GM12872 (cell line): ENCODE data around the gene TRPC4.

Experiments used
- TF ChIP-seq, protein P1 (sequence below): IDR thresholded peaks from 3 replicates; pipeline ENCODE4 v1.5.1; 2011; ENCODE audit warnings: low read depth, mild to moderate bottlenecking, low read length, moderate library complexity; ENCODE audit not compliant: insufficient read depth

The TRPC4 gene

DNA sequence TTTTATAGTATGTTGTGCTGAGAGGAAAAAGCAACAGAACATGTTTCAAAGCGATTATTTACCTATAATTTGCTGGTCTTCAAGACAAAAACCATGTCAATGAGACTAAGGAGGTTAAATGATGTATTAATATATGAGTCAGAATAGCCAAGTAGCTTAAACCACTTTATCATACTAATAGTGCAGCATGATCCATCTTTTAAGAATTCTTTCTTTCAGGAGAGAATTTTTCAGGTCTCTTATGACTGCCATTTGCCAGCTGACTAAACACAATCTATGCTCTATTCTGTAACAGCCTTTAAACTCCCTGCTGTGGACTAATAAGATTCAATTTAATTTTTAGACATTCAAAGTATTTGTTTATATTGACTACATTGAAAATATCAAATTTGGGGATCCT, 93.7 kb downstream of the TRPC4 start:
- TF ChIP-seq, protein P1, sequence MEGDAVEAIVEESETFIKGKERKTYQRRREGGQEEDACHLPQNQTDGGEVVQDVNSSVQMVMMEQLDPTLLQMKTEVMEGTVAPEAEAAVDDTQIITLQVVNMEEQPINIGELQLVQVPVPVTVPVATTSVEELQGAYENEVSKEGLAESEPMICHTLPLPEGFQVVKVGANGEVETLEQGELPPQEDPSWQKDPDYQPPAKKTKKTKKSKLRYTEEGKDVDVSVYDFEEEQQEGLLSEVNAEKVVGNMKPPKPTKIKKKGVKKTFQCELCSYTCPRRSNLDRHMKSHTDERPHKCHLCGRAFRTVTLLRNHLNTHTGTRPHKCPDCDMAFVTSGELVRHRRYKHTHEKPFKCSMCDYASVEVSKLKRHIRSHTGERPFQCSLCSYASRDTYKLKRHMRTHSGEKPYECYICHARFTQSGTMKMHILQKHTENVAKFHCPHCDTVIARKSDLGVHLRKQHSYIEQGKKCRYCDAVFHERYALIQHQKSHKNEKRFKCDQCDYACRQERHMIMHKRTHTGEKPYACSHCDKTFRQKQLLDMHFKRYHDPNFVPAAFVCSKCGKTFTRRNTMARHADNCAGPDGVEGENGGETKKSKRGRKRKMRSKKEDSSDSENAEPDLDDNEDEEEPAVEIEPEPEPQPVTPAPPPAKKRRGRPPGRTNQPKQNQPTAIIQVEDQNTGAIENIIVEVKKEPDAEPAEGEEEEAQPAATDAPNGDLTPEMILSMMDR = no peak

DNA sequence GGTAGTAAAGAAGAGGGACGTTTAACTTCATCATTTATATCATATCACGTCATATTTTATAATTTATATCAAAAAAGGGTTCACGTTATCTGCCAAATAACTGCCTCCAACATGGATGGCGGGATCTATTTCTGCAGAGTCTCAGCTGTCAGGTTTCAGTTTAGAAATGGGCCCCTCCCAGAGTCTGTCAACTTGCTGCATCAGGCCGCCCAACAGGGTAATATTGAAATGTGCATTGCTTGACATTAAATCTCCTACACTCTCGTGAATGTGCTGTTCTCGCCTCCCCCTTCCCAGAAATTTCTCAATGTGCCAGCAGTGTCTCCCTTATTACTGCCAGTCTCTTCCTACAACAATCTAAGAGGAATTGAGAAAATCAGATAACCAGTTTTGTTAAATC, 96.9 kb downstream of the TRPC4 start:
- TF ChIP-seq, protein P1 = no peak

DNA sequence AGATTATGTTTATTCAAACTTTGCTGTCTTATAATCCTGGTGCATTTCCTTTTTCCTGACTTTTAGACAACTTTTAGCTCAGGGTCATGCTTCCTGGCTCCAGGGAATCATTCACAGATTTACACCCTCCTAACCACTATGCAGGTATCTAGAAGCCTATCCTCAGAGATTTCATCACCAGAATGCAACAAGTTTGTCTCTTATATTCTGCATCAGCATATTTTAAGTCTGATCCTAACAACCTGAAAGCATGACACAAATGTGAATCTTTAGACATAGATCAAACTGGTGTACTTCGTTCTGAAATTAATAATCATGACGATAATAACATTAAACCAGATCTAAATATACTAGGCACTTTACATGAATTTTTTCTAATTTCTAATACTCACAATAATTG, 100.0 kb downstream of the TRPC4 start:
- TF ChIP-seq, protein P1 = no peak

DNA sequence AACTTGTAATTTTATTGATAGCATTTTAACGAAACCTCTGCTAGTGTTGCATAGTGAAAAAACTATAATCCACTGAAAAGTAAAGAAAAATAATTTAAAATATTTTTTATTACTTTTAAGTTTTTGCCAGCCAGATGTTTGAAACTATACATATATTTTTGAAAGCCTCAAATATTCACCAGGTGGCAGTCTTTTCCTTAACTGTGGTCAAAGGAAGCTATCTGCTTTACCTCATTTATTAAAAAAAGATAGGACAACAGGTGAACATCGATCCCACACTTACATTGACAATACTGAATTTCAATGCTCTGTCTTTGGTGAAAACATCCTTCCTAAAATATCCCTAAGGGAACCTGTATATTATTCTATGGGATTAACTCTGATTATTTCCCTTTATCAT, 100.5 kb downstream of the TRPC4 start:
- TF ChIP-seq, protein P1 = no peak

DNA sequence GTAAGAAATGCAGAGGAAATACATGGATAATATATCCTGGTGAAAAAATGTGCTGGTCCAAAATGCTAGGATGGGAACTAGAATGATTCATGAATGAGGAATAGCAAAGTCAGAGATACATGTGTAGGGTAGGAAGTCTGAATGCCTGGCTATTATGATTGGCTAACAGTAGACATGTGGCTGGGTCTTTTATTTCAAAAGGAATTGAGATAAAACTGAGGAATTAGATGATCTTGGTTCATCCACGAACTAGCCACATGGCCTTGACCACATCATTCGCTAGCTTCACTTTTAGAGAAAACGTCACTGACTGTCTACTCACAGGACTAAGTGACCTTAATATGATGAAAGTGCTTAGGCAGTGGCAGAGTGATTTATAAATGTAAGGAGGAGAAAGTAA, 103.1 kb downstream of the TRPC4 start:
- TF ChIP-seq, protein P1 = no peak

DNA sequence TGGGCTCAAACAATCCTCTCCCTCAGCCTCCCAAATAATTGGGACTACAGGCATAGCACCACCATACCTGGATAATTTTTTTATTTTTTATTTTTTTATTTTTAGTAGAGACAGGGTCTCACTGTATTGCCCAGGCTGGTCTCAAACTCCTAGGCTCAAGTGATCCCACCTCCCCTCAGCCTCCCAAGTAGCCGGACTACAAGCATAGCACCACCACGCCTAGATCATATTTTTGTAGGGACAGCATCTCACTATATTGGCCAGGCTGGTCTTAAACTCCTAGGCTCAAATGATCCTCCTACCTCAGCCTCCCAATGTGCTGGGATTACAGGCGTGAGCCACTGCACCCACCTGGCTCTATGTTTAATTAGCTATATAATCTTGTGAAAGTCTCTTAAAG, 114.2 kb downstream of the TRPC4 start:
- TF ChIP-seq, protein P1 = no peak

DNA sequence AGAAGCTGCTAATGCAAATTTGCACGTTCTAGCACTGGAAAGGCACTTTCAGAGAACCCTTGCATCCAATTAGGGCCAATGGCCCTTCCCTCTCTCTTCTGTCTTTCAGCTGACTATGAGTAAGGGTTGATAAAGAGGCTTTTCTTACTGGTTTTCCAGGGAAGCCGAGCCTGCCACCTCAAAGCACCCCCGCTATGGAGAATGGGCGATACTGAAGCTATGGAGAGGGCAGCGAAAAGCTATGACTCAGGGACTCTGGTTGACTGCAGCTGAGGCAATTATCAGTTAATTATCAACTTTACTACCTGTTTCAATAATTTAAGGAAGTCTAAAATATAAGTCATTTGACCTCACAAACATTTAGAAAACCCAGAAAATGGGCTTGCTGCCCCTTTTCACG, 115.8 kb downstream of the TRPC4 start:
- TF ChIP-seq, protein P1 = no peak

DNA sequence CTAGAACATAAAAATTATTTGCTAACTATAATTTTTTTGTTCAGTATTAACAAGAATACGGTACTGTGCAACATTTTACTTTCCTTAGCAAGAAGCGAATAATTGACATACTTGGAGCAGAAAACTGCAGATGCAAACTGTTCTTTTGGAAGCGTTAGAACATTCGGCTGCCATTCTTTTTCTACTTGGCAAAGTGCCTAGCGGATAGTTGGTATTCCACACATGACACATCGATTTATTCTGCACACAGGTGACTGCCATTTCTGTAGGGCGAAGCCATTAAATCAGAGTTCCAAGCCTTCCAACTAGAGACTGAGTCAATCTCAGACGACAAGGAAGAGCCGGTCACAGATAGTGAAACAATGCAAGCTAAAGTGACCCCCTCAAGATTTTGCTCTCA, 117.4 kb downstream of the TRPC4 start:
- TF ChIP-seq, protein P1 = no peak
